Renal cortical epithelial cell (primary cell): Measurements from ENCODE around the gene TREML1. TPM values are rescaled to one million over a fixed set of nuclear protein-coding genes. Genes with fewer than 3 reads are reported as not detected.
"Not testable (repeated sequence)": the region's sequence is repeated elsewhere in the genome, so short reads cannot be mapped to it uniquely, and the experiment has no call there.

Source experiments
- DNase-seq: peaks from one replicate; pipeline ENCODE4 v3.0.0-alpha.2; 2011; ENCODE audit warnings: low read depth
- total RNA-seq: library from RNA; depleted of rRNA; stranded (reverse); fragments of >200 nt; gene quantifications from 2 replicates; pipeline ENCODE4 v1.2.3, GENCODE V29; 2014

The TREML1 gene
- total RNA-seq, 1 donor from 2014 or later: not detected

DNA sequence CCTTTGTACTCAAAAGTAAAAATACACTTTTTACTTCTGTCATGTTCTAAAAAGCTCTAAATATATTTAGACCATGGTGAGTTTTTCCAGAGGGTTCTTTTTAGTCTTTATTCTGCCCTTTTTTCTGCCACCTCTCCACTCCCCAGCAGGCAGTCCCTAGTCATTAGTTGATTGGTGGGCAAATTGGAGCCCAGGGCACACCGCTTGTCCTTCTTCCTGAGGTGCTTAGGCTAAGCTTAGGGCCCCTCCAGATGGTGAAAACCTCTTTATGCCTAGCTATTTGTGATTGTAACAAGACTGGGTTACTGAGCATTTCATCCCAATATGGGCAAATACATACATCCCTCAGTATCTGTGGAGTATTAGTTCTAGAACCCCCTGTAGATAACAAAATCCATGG lies 6.2 kb downstream of the TREML1 start:
- DNase-seq: no peak

DNA sequence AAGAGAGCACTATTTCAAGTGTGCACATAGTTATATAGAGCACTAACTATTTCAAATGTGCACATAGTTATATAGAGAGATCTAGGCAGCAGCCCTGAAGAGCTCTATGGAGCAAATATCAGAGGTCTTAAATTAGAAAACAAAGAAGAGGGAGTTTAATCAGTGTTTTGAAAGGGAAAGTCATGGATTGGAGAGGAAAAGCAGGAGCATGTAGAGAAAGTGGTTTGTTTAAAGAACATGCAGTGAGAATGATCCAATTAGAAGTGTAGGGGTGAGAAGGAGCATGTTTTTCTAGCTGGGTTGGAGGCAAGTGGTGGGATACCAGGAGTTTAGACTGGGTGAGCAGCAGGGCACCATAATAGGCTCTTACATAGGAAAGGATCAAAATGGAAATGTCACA lies 17.2 kb downstream of the TREML1 start:
- no peak for DNase-seq

DNA sequence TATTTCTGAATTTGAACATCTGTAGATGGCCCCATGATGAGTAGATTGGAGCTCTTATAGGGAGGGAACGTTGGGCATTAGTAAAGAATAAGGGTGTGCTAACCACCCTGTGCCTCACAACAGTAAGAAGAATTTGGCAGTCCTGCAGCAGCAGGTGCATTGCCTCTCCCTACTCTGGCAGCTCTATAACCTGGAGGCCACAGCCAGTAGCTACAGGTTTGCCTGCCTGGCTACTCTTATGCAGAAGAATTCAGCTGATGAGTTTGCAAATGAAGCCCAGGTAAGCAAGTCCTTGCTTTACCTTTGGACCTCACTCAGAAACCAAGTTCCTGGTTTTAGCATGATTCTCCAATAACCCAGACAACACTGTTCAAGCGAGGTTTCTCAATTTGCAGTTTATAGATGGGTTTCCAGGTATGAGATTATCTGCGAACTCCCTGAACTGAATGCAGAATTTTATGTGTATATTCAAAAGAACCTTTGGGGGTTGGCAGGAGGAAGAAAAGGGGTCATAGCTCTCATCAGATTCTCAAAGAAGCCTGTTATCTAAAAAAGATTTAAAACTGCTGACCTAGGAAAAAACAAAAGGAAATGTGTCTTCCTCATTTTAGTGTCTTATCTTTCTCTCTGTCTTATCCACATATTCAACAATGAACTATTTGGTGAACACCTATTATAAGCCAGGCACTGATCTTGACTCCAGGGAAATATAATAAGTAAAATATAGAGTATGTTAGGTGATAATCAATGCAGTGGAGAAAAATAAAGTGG lies 18.9 kb downstream of the TREML1 start:
- no peak for DNase-seq

DNA sequence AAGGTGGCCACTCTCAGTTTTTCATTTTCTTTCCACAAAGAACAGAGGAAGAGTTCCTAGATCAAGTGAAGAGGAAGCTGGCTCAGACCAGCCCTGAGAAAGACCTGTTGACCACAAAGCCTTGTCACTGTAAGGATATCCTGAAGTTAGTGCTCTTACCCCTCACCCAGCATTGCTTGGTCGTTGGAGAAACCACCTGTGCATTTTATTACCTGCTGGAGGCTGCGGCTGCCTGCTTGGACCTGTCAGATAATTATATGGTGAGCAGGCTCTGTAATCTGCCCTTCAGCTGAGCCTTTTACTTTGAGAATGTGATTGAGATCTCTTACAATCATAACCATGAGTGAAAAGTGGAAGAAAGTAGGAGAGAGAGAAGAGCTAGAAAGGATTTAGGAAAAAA lies 21.9 kb downstream of the TREML1 start:
- DNase-seq: no peak

DNA sequence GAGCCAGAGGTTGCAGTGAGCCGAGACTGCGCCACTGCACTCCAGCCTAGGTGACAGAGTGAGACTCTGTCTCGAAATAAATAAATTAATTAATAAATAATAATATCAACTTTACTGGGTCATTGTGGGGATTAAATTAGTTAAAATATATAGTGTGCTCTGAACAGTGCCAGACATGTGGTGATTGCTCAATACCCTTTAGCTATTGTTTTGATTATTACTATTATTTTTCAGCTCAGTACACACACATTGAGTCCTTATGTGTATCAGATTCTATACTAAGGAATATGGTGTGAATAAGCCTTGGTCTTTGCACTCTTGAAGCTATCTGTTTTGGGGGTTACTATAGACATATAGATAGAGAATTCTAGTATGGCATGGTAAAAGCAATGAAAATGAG lies 28.9 kb downstream of the TREML1 start:
- DNase-seq: no peak

DNA sequence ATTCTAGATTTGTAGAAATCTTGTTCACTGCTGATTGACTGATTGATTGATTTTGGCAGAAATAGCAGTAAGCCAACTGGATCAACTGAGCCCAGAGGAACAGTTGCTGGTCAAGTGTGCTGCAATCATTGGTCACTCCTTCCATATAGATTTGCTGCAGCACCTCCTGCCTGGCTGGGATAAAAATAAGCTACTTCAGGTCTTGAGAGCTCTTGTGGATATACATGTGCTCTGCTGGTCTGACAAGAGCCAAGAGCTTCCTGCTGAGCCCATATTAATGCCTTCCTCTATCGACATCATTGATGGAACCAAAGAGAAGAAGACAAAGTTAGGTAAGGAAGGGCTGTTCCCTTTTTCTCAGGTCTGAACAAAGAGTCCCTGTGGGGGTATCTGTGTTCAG lies 31.2 kb downstream of the TREML1 start:
- DNase-seq: no peak

DNA sequence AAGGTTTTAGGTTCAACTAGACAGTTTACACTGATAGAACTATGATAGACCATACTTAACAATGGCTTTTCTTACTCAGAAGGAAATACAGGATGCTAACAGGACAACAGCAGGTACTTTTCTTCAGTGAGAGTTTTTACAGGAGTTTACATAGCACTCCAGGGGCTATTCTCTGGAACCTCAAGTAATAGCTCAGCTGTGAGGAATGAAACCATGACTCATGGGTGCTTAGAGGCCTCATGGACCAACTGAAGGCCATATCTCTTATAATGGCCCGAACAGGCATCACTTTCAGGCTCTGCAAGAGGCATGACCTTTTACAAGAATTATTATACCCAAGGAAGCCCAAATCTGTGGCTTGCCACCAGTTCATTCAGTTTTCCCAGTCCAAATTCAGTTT lies 31.8 kb downstream of the TREML1 start:
- DNase-seq: peak; percentile 25

DNA sequence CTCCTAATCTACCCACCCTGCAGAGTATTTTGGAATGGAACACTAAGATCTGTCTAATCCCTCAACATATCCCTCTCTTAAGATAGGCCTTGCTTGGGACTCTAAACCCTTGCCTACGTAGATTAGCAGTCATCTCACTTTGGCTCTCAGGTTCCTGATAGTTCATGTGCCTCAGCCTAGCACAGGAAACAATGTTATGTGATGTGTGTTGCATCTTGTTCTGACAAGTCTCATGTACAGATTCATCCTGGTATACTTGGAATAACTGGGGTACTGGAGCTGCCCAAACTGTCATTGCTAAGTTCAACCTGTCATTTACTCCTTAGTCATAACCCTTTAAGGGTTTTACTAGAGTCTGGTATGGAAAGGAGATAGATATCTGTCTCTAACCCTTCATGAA lies 34.1 kb downstream of the TREML1 start:
- DNase-seq: no peak

DNA sequence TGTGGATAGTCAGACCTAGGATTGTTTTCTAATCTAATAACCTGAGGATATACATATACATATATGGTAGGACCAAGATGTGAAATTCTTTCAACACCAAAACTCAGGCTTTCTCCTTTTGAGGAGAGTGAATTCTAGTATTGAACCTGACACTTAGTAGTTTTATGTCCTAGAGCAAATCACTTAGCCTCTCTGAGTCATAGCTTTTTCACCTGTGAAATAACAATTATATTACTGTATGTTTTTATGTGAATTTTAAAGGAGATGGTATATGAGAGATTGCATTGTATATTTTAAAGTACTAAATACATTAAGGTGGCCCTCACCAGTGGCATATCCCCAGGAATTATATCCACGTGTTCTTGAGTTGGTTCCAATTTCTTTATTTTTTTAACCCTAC lies 34.6 kb downstream of the TREML1 start:
- DNase-seq: no peak

DNA sequence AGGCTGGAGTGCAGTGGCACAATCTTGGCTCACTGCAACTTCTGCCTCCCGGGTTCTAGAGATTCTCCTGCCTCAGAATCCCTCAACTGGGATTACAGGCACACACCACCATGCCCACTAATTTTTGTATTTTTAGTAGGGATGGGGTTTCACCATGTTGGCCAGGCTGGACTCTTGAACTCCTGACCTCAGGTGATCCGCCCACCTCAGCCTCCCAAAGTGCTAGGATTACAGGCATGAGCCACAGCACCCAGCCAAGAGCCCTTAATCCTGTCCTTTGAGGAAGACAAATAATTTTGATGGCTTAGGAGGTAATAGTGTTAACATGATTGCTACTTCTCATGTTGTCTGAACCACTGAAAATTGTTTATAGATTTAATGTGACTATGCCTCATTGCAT lies 39.1 kb downstream of the TREML1 start:
- DNase-seq: not testable (repeated sequence)

DNA sequence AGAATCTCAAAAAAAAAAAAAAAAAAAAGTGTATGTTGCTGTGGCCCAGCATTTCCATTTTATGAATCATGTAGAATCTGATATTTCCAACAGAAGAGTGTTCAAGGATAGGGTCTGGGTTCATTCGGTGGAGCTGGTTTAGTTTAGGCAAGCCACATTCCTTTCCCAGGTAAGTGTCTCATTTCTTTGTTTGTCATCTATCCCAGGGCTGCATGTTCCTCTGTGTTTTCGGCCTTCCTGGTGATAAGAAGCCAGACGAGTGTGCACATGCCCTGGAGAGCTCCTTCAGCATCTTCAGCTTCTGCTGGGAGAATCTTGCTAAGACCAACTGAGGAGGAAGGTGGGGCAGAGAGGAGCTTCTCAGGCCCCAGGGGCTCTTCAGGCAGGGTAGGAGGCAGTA lies 43.1 kb downstream of the TREML1 start:
- DNase-seq: no peak

DNA sequence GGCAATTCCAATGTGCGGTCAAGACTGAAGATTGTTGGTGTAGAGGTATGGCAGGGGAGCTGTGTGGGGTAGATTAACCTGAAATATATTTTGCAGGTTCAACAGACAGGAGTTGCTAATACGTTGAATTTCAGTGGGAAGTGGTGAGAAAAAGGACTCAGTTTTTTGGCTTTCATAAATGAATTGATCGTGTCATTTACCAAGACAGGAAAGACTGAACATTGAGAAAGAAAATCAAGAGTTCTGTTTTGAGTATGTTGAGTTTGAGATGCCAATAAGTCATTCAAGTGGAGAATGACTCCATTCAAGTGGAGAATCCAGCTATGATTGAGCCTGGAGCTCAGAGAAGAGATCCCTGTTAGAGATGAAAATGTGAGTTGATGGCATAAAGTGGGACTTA lies 50.3 kb downstream of the TREML1 start:
- no peak for DNase-seq

DNA sequence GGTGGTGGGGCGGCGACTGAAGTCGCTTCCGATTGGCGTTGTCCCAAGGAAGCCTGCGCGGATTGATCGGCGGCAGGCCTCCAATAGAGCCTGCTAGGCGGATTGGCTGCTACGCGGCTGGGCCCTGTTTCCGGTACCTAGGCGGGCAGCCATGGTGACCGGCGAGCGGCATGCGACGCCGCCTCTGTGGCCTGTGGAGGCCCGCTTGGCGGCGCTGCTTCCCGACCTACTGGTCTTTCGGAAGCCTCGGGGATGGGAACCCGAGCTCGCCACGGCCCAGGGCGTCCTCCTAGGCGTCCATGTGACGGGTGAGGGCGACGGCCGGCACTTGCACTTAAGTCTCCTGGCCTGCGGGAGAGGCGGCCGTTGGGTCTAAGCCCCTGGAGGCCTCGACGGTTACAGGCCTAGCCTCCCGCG lies 53.3 kb downstream of the TREML1 start:
- DNase-seq: no peak

Other genes with a start within 250 kb of the TREML1 start
- gene UNC5CL, start 115.1 kb downstream of the TREML1 start, total RNA-seq: 2.4 and 9.6 TPM in 2 replicates
- not detected in 2 replicates for gene TSPO2, start 111.9 kb downstream of the TREML1 start, total RNA-seq
- not detected in 2 replicates for gene APOBEC2, start 101.1 kb downstream of the TREML1 start, total RNA-seq
- 10.1 and 17.1 TPM in 2 replicates for gene OARD1, start 82.0 kb downstream of the TREML1 start, total RNA-seq
- 17.5 and 38.8 TPM in 2 replicates for gene NFYA, start 81.4 kb downstream of the TREML1 start, total RNA-seq
- not detected in 2 replicates for gene TREM2, start 8.8 kb upstream of the TREML1 start, total RNA-seq
- gene TREML2, start 46.8 kb upstream of the TREML1 start, total RNA-seq: not detected in 2 replicates
- not detected in 2 replicates for gene TREML4, start 74.0 kb upstream of the TREML1 start, total RNA-seq
- gene TREM1, start 132.3 kb upstream of the TREML1 start, total RNA-seq: not detected in 2 replicates
- not detected in 2 replicates for gene NCR2, start 181.3 kb upstream of the TREML1 start, total RNA-seq